Measurements from ENCODE around the gene ARHGAP26. TPM values are rescaled to one million over a fixed set of nuclear protein-coding genes. Genes with fewer than 3 reads are reported as not detected.

Gene ARHGAP26
- polyA plus RNA-seq, 1 donor from 2014 or later: 0.83 TPM

DNA sequence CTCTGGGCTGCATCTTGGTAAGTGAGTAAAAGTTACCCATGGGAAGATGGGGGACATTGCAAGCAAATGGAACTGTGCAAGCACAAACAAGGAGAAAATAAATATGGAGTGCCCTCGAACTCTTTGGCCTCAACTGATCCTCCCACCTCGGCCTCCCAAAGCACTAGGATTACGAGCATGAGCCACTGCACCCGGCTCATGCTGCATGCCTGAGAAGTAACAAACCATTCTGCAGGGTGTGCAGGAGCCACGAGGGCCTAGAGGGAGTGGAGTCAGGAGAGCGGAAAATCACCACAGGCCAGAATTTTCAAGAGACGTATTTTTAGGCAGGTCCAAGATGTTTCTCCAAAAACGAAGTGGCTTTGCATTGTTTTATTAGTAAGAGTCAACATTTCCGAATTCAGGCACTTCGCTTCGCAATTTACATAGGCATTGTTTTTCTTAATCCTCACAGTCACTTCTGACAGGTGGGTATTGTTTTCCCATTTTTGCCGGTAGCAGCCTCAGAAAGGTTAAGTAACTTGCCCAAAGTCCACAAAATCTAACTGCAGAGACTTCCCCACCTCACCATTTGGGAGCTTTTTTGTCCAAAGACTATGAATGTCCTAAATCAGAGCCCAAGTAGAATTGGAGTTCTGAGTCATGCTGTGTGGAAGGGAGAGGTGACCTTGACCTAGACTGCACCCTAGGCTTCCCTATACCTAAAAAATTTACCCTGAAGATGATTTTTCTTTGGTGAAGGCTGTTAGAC is 403.1 kb downstream of the ARHGAP26 start:
- no peak overlapping the region for H3K4me2 ChIP-seq (ENCODE audit: low read length)
- no peaks in the 10 kb centered on the region for H3K9me3 ChIP-seq (ENCODE audit: low read length)

More for the DNA sequence above, 403.1 kb downstream of the ARHGAP26 start:
- Histone ChIP-seq H3K79me2 (replicated peaks; ENCODE audit: insufficient read depth, low read length) (no peaks in the 10 kb centered on the region), H3K27me3 (ENCODE audit: insufficient read depth, low read depth, low read length) (no peaks in the 10 kb centered on the region), H3K4me3 (ENCODE audit: low read length) (no peak overlapping the region), H3F3A (ENCODE audit: insufficient read depth, low read length, poor library complexity, severe bottlenecking) (no peaks in the 10 kb centered on the region), H2AFZ (ENCODE audit: low read depth, low read length) (no peak overlapping the region), H4K20me1 (ENCODE audit: insufficient read depth) (no peaks in the 10 kb centered on the region), H3K9me2 (ENCODE audit: insufficient read depth, low read length) (no peaks in the 10 kb centered on the region), H3K36me3 (ENCODE audit: insufficient read depth, low read length) (no peaks in the 10 kb centered on the region), H3K9ac (ENCODE audit: low read length) (no peak overlapping the region), H3K27ac (ENCODE audit: low read length) (no peak overlapping the region)
- no peak for TF ChIP-seq MXI1 (conservative IDR thresholded peaks at IDR 0.05; ENCODE audit: poor library complexity, severe bottlenecking)
- no peak for TF ChIP-seq RAD21 (conservative IDR thresholded peaks at IDR 0.05)
- no peak for TF ChIP-seq EP300 (conservative IDR thresholded peaks at IDR 0.05; ENCODE audit: poor library complexity, severe bottlenecking)
- no peak for TF ChIP-seq POLR2AphosphoS5 (IDR thresholded peaks at IDR 0.05)
- no peak for TF ChIP-seq TAF1 (IDR thresholded peaks at IDR 0.05; ENCODE audit: low read depth)
- TF ChIP-seq EZH2 (IDR thresholded peaks at IDR 0.05; ENCODE audit: borderline replicate concordance, insufficient read depth, low read length, poor library complexity, severe bottlenecking): no peak
- no peak for TF ChIP-seq CTCF (IDR thresholded peaks at IDR 0.05; ENCODE audit: poor library complexity, severe bottlenecking)
- no peak for TF ChIP-seq SMC3 (conservative IDR thresholded peaks at IDR 0.05; ENCODE audit: poor library complexity)
- TF ChIP-seq REST (IDR thresholded peaks at IDR 0.05; ENCODE audit: borderline replicate concordance): no peak
